HCT116 (cell line): Measurements from ENCODE around the gene TAPT1.

ENCODE experiments used
- ATF3 ChIP-seq: IDR thresholded peaks from 2 replicates; pipeline ENCODE4 v1.6.1; 2012
- CTCF ChIP-seq, 3 experiments: fragments of 200-600 bp in 1 of 3; sonication (generic) in 1 of 3; IDR thresholded peaks in 2 of 3; conservative IDR thresholded peaks in 1 of 3; 2 replicates each; pipeline ENCODE4 v1.5.1; 2012 to 2017; ENCODE audit warnings: low read depth in 2 of 3, low read length in 2 of 3, antibody characterized with exemption in 1 of 3, borderline replicate concordance in 1 of 3, control low read depth in 1 of 3, mild to moderate bottlenecking in 1 of 3, mixed read lengths in 1 of 3, mixed run types in 1 of 3, moderate library complexity in 1 of 3; ENCODE audit not compliant: insufficient read depth in 1 of 3
- JUND ChIP-seq: IDR thresholded peaks from 2 replicates; pipeline ENCODE4 v1.6.1; 2012
- POLR2A ChIP-seq: IDR thresholded peaks from 2 replicates; pipeline ENCODE4 v1.7.0; 2011; ENCODE audit warnings: borderline replicate concordance; ENCODE audit not compliant: insufficient read depth, insufficient read length; ENCODE audit errors: extremely low read depth
- POLR2AphosphoS5 ChIP-seq: IDR thresholded peaks from 2 replicates; pipeline ENCODE4 v1.6.1; 2011; ENCODE audit warnings: mild to moderate bottlenecking, low read depth, low read length, moderate library complexity
- ZNF274 ChIP-seq: fragments of 200-500 bp; sonication (Bioruptor generic); IDR thresholded peaks from 2 replicates; pipeline ENCODE4 v1.6.1; 2014; ENCODE audit warnings: mild to moderate bottlenecking, low read depth, low read length, inconsistent platforms

GRCh38 chr4:16207409-16207808, 18.9 kb downstream of the TAPT1 start:
- no peak for TF ChIP-seq JUND
- TF ChIP-seq CTCF (IDR thresholded peaks at IDR 0.05 in 2 of 3, conservative IDR thresholded peaks at IDR 0.05 in 1 of 3; ENCODE audit: borderline replicate concordance in 1 of 3, insufficient read depth in 1 of 3, low read depth in 2 of 3, low read length in 2 of 3): no peak
- no peak for TF ChIP-seq POLR2A
- TF ChIP-seq POLR2AphosphoS5: no peak
- TF ChIP-seq ATF3: no peak
- no peak for TF ChIP-seq ZNF274
